Ectodermal cell (in vitro differentiated cells): ENCODE results near the gene CYFIP1.

Source experiments
- H3K27ac ChIP-seq: 2 replicates; pipeline ENCODE4 v1.7.0; 2013; ENCODE audit warnings: mild to moderate bottlenecking, low read depth, low read length; ENCODE audit not compliant: insufficient read depth, poor library complexity, severe bottlenecking
- H3K27me3 ChIP-seq: 2 replicates; pipeline ENCODE4 v1.7.0; 2013; ENCODE audit warnings: mild to moderate bottlenecking, low read length; ENCODE audit not compliant: insufficient read depth, control insufficient read depth, poor library complexity, severe bottlenecking
- H3K36me3 ChIP-seq: one replicate; pipeline ENCODE4 v1.7.0; 2013; ENCODE audit warnings: low read length; ENCODE audit not compliant: control insufficient read depth, insufficient read depth
- H3K4me1 ChIP-seq: one replicate; pipeline ENCODE4 v1.7.0; 2013; ENCODE audit warnings: low read length; ENCODE audit not compliant: control insufficient read depth, insufficient read depth
- H3K4me3 ChIP-seq: 2 replicates; pipeline ENCODE4 v1.7.0; 2013; ENCODE audit warnings: low read depth, low read length, control low read depth; ENCODE audit not compliant: insufficient read depth
- H3K9me3 ChIP-seq: 2 replicates; pipeline ENCODE4 v1.7.0; 2013; ENCODE audit warnings: mild to moderate bottlenecking, low read length, moderate library complexity; ENCODE audit not compliant: control insufficient read depth
- WGBS, 2 experiments: methylation state at CpG; one replicate each; pipeline ENCODE4 v1.1.7; 2013; ENCODE audit warnings: missing lambda C conversion rate in 2 of 2; 5-methylcytosine and 5-hydroxymethylcytosine counted together

Gene CYFIP1

DNA sequence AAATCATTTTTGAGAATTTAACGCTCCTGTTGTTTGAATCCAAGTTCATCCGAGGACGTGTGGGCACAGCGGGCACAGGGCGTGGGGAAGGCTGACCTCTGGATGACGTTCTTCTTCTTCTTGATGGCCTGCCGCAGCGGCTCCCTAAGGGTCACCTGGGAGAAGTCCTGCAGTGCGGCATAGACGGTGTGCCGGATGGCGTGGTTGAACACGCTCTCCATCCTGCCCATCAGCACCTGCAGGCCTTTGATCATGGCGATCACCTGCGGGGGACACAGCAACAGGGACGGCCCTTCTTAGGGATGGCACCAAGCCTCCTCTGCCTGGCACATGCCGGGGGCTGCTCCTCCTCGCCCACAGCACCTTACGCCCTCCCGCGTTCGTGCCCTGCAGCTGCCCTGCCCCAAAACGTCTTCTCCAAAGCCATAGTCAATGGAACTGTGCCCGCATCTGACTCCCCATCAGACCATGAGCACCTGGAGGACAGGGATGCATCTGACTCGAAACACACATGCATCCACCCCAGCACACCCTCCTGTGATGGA is 61.5 kb downstream of the CYFIP1 start:
- Histone ChIP-seq H3K27ac (no peak overlapping the region), H3K9me3 (no peaks in the 10 kb centered on the region), H3K4me1 (no peaks in the 10 kb centered on the region), H3K27me3 (no peaks in the 10 kb centered on the region), H3K36me3 (peaks cover 9% of the 10 kb centered on the region), H3K4me3 (no peak overlapping the region)
- 95% methylated on average over 25 of the region's 25 CpGs for WGBS, 2 experiments

DNA sequence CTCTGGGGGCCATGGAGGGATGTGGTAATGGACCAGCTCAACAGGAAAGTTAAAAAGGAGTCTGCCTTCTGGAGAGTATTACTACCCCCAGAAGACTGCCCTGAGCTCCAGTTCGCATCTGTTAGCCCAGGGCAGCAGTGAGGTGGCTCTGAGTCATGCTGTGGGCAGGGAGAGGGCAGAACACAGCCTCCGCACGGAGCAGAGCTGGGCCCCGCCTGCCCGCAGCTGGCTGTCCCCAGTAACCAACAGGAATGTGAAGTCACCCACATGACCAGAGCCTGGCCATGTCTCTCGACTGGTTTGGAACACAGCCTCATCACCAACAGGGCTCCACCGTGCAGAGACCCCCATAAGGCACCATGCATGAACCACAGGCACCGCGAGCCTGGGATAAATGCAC is 62.1 kb downstream of the CYFIP1 start:
- 94 to 98% methylated on average over 9 of the region's 9 CpGs for WGBS, 2 experiments
- H3K4me1 ChIP-seq = no peaks in the 10 kb centered on the region
- no peak overlapping the region for H3K27ac ChIP-seq
- H3K27me3 ChIP-seq = no peaks in the 10 kb centered on the region
- peaks cover 9% of the 10 kb centered on the region for H3K36me3 ChIP-seq
- no peaks in the 10 kb centered on the region for H3K9me3 ChIP-seq
- no peak overlapping the region for H3K4me3 ChIP-seq

DNA sequence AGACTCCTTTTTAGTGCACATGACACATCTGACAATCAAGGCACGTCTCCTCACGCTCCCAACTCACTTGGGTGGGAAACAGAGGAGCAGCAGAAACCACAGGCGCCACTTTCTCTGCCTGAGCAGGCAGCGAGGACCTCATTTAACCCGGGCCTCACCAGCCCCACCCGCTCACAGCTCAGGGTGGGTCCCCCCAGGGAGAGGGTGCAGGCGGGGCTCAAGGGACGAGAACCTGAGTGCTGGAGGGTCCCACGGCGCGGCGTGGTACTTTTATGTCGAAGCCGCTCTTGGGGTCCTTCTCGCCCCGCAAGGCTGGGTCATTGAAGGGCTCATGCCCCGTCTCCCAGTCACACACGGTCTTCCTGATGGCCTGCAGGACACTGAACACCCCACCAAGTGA is 62.6 kb downstream of the CYFIP1 start:
- 97% methylated on average over 18 of the region's 18 CpGs for WGBS, 2 experiments
- no peaks in the 10 kb centered on the region for H3K9me3 ChIP-seq
- H3K4me3 ChIP-seq = no peak overlapping the region
- H3K36me3 ChIP-seq = peaks cover 9% of the 10 kb centered on the region
- no peaks in the 10 kb centered on the region for H3K27me3 ChIP-seq
- H3K27ac ChIP-seq = no peak overlapping the region
- H3K4me1 ChIP-seq = no peaks in the 10 kb centered on the region

DNA sequence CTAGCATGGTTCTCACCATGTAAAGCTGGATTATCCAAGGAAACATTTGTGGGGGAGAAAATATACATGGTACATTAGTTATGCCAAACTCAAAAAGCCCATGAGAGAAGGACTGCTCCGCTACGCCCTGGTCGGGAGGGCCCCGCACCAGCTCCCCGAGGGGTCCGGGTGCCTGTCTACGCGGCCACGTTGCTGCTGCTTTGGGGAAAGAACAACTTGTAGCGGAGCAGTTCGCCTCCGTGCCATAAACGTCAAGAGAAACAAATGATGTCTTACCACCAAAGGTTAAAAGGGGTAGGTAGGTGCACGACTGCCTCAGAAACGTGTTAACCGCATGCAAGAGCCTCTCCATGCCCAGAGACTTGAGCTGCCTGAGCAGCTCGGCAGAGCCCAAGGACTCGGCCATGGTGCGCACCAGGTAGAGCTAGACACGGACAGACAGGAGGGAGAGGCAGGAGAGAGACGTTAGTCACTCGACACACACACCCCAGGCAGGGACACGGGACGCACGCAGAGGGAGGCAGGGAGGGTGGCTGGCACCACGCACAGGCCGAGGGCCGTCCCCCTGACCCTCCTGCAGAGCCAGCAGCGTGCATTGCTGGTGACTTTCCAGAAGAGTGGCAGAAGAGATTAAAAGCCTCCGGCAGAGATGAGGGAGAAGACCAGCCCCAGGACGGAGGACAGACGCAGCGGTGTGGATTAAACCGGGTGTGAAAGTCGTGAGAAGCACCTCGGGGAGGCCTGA is 63.4 kb downstream of the CYFIP1 start:
- H3K9me3 ChIP-seq = no peaks in the 10 kb centered on the region
- WGBS, 2 experiments = 95% methylated on average over 36 of the region's 36 CpGs
- H3K4me3 ChIP-seq = no peak overlapping the region
- no peaks in the 10 kb centered on the region for H3K4me1 ChIP-seq
- no peaks in the 10 kb centered on the region for H3K27me3 ChIP-seq
- peaks cover 9% of the 10 kb centered on the region for H3K36me3 ChIP-seq
- no peak overlapping the region for H3K27ac ChIP-seq

DNA sequence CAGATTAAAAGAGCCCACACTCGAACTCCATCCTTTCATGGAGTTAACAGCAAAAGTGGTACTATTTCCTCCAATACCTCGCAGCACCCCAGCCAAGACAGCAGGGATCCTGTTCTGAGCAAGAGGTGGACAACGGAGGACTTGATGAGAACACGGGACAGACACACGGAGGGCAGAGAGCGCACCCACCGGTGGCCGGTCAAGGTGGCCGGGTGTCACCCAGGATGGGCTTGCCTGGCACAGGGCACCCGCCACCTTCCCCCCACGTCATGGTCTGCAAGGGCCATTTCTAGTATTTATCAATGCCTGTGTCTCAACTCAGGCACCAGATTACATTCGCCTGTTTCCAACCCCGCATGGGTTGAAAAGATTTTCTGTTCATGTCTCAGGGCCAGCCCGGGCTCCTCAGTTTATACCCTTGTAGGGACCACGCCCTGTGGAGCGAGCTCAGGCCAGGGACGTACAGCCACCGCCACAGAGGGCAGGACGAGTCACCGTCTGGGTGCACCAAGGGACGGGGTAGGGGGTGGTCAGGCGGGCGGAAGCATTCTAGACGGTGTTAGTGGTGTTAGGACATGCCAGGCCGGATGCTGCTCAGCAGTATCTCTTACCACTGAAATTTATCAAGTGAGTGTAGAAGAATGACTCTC is 64.2 kb downstream of the CYFIP1 start:
- H3K36me3 ChIP-seq = peaks cover 10% of the 10 kb centered on the region
- WGBS, 2 experiments = 95 to 96% methylated on average over 25 of the region's 25 CpGs
- no peaks in the 10 kb centered on the region for H3K27me3 ChIP-seq
- H3K27ac ChIP-seq = no peak overlapping the region
- H3K4me1 ChIP-seq = no peaks in the 10 kb centered on the region
- no peak overlapping the region for H3K4me3 ChIP-seq
- no peaks in the 10 kb centered on the region for H3K9me3 ChIP-seq

DNA sequence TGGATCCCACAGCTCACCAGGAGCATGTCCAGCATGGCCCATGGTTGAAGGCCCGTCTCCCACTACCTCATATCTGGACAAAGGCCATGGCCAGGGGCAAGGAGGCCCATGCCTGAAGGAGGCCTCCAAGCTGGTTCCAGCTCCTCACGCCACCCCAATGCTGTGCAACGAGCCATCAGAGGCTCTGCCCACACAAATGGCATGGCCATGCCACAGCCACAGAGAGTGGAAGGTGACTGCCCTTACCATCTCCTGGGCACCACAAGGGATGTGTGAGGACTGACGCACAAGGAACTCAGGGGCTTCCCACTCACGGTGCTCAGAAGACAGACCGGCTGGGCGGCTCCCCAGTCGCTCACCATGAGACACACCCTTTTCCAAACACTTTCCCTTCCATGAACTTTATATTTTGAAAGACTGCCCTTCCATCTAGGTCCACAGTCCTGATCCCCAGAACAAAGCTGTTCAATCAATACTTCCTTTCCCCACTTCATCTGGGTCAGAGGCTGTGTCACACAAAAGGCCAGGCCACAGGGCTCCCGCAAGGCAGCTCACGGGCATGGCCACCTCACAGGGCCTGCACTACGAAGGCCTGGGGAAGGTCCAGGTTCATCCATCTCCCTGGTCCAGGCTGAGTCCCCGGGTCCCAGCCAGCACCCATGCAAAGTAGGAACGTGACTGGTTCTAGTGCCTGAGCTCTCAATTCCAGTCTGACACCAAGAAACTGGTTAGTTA is 66.4 kb downstream of the CYFIP1 start:
- H3K36me3 ChIP-seq = peaks cover 15% of the 10 kb centered on the region
- no peaks in the 10 kb centered on the region for H3K4me1 ChIP-seq
- WGBS, 2 experiments = 96 to 97% methylated on average over 13 of the region's 13 CpGs
- H3K27me3 ChIP-seq = no peaks in the 10 kb centered on the region
- no peaks in the 10 kb centered on the region for H3K9me3 ChIP-seq
- no peak overlapping the region for H3K4me3 ChIP-seq
- no peak overlapping the region for H3K27ac ChIP-seq

- no peaks in the 10 kb centered on the region for H3K4me1 ChIP-seq
- no peaks in the 10 kb centered on the region for H3K27me3 ChIP-seq
- no peak overlapping the region for H3K27ac ChIP-seq
- 90 to 95% methylated on average over 12 of the region's 12 CpGs for WGBS, 2 experiments
- no peak overlapping the region for H3K4me3 ChIP-seq
- no peaks in the 10 kb centered on the region for H3K9me3 ChIP-seq
- H3K36me3 ChIP-seq = peaks cover 19% of the 10 kb centered on the region
These were observed 67.9 kb downstream of the CYFIP1 start for GRCh38 chr15:22912256-22912655.

DNA sequence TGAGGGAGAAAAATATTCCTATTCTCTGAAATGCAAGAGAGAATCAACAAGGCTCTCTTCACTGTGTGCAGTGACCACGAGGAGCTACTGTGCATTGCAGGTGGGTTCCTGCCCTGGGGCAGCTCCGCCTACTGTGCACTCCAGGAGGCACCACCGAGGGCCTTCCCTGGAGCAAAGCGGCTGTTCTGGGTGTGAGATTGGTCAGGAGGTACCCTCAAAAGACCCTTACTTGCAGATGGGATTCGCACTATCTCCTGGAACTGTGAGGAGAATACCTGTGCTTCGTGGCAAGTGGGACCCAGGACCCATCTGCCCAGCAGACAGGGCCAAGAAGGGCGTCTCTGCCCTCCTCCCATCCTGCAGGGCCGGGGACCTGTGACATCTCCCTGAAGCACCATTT is 68.9 kb downstream of the CYFIP1 start:
- no peak overlapping the region for H3K27ac ChIP-seq
- 92 to 93% methylated on average over 8 of the region's 8 CpGs for WGBS, 2 experiments
- H3K27me3 ChIP-seq = no peaks in the 10 kb centered on the region
- H3K4me1 ChIP-seq = no peaks in the 10 kb centered on the region
- peaks cover 19% of the 10 kb centered on the region for H3K36me3 ChIP-seq
- H3K4me3 ChIP-seq = no peak overlapping the region
- no peaks in the 10 kb centered on the region for H3K9me3 ChIP-seq

DNA sequence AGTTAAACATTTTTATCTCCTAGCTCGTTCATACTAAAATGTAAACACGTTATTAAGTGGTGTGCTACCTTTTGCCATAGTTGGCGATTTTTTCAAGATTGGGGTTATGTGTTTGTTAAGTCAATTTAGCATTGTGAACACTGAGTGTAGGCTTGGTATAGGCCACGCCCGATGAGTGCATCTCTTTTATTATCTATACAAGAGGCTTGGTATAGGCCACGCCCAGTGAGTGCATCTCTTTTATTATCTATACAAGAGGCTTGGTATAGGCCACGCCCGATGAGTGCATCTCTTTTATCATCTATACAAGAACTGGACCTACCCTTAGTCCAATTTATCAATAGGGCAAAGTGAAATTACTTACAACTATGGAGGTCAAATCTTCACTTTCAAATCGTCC is 71.3 kb downstream of the CYFIP1 start:
- Histone ChIP-seq H3K4me1 (no peaks in the 10 kb centered on the region), H3K27me3 (no peaks in the 10 kb centered on the region), H3K9me3 (no peaks in the 10 kb centered on the region), H3K4me3 (no peak overlapping the region), H3K27ac (no peak overlapping the region), H3K36me3 (peaks cover 19% of the 10 kb centered on the region)
- 97% methylated on average over 9 of the region's 9 CpGs for WGBS, 2 experiments
